Peyer's patch (tissue), 4 donors: ENCODE data around the gene DRAM2.

Experiments
- POLR2A ChIP-seq, 2 donors: fragments of 450-650 bp; IDR thresholded peaks; one replicate each; pipeline ENCODE4 v1.5.1; 2017; ENCODE audit warnings: antibody characterized with exemption in 2 of 2, mild to moderate bottlenecking in 2 of 2, moderate library complexity in 2 of 2
- TF ChIP-seq, protein P1 (sequence below), 6 experiments: fragments of 450-650 bp in 4 of 6; fragments of 200-600 bp in 2 of 6; sonication (generic) in 1 of 6; IDR thresholded peaks; one replicate each; pipeline ENCODE4 v1.5.1; 2017 to 2019; ENCODE audit warnings: antibody characterized with exemption in 6 of 6, mild to moderate bottlenecking in 3 of 6, moderate library complexity in 1 of 6

DNA sequence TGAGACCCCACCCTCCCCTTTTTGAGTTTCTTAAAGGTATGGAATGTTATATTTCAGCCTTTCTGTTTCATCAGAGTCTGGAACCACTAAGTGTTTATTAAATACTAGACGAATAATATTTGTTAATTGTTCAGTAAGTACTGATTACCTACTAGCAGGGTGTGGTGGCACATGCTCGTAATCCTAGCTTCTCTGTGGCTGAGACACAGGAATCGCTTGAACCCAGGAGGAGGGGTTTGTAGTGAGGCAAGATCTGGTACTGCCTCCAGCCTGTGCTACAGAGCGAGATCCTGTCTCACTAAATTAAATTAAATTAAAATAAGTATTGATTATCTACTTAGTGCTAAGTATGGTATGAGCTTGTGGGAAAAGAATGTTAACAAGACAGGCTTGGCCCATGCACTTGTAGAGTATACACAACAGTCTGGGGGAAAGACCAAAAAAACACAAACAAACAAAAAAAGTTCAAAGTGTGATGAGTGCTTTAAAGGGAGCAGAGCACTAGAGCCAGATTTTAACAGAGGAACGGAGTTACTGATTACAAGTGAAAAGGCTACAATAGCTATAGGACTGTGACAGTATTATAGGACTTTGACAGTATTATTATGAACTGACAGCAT lies 2.6 kb upstream of the DRAM2 start:
- no peak for TF ChIP-seq POLR2A (IDR thresholded peaks at IDR 0.05)
- TF ChIP-seq, protein P1, sequence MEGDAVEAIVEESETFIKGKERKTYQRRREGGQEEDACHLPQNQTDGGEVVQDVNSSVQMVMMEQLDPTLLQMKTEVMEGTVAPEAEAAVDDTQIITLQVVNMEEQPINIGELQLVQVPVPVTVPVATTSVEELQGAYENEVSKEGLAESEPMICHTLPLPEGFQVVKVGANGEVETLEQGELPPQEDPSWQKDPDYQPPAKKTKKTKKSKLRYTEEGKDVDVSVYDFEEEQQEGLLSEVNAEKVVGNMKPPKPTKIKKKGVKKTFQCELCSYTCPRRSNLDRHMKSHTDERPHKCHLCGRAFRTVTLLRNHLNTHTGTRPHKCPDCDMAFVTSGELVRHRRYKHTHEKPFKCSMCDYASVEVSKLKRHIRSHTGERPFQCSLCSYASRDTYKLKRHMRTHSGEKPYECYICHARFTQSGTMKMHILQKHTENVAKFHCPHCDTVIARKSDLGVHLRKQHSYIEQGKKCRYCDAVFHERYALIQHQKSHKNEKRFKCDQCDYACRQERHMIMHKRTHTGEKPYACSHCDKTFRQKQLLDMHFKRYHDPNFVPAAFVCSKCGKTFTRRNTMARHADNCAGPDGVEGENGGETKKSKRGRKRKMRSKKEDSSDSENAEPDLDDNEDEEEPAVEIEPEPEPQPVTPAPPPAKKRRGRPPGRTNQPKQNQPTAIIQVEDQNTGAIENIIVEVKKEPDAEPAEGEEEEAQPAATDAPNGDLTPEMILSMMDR (IDR thresholded peaks at IDR 0.05): no peak
